Loucy (cell line): ENCODE data around the gene STXBP2.

Experiments used
- H2AFZ ChIP-seq: fragments of 200-600 bp; sonication (generic); 2 replicates; pipeline ENCODE4 v1.6.0; 2016; ENCODE audit warnings: antibody characterized with exemption, mild to moderate bottlenecking, low read length, moderate library complexity
- H3F3A ChIP-seq: fragments of 200-600 bp; 2 replicates; pipeline ENCODE4 v1.6.0; 2016; ENCODE audit warnings: antibody characterized with exemption, low read depth, mild to moderate bottlenecking
- H3K27me3 ChIP-seq: fragments of 200-600 bp; sonication (generic); 2 replicates; pipeline ENCODE4 v1.6.1; 2014; ENCODE audit warnings: low read length, mild to moderate bottlenecking; ENCODE audit not compliant: insufficient read depth, poor library complexity, severe bottlenecking
- H3K36me3 ChIP-seq: fragments of 200-600 bp; sonication (generic); 2 replicates; pipeline ENCODE4 v1.6.1; 2016; ENCODE audit warnings: low read length; ENCODE audit not compliant: insufficient read depth
- H3K4me1 ChIP-seq: fragments of 200-600 bp; sonication (generic); 2 replicates; pipeline ENCODE4 v1.5.1; 2014; ENCODE audit warnings: low read length, mild to moderate bottlenecking; ENCODE audit not compliant: insufficient read depth, poor library complexity, severe bottlenecking
- H3K4me2 ChIP-seq: fragments of 200-600 bp; sonication (generic); 2 replicates; pipeline ENCODE4 v1.6.0; 2014; ENCODE audit warnings: antibody characterized with exemption, low read length, low read depth, mild to moderate bottlenecking; ENCODE audit not compliant: poor library complexity, severe bottlenecking
- H3K4me3 ChIP-seq: fragments of 200-600 bp; sonication (generic); 2 replicates; pipeline ENCODE4 v1.5.1; 2014; ENCODE audit warnings: low read length, mild to moderate bottlenecking, mixed read lengths; ENCODE audit not compliant: poor library complexity, severe bottlenecking
- H3K79me2 ChIP-seq: fragments of 200-600 bp; sonication (generic); 2 replicates; pipeline ENCODE4 v1.6.1; 2014; ENCODE audit warnings: low read length; ENCODE audit not compliant: insufficient read depth
- H3K9ac ChIP-seq: fragments of 200-600 bp; sonication (generic); 2 replicates; pipeline ENCODE4 v1.6.0; 2014; ENCODE audit warnings: mild to moderate bottlenecking, low read depth, low read length, moderate library complexity; ENCODE audit not compliant: poor library complexity, severe bottlenecking
- H3K9me2 ChIP-seq: fragments of 200-600 bp; sonication (generic); replicated peaks from 2 replicates; pipeline ENCODE4 v1.6.1; 2016; ENCODE audit warnings: low read depth, low read length, mixed read lengths
- H3K9me3 ChIP-seq: fragments of 200-600 bp; sonication (generic); 2 replicates; pipeline ENCODE4 v1.6.1; 2014; ENCODE audit warnings: mild to moderate bottlenecking, antibody characterized with exemption, low read length, low read depth; ENCODE audit not compliant: insufficient read depth
- H4K20me1 ChIP-seq: fragments of 200-600 bp; sonication (generic); 2 replicates; pipeline ENCODE4 v1.6.0; 2014; ENCODE audit warnings: antibody characterized with exemption, low read length, mild to moderate bottlenecking; ENCODE audit not compliant: insufficient read depth, poor library complexity, severe bottlenecking
- CTCF ChIP-seq: fragments of 200-600 bp; sonication (generic); conservative IDR thresholded peaks from 2 replicates; pipeline ENCODE4 v1.5.1; 2014; ENCODE audit warnings: mild to moderate bottlenecking, antibody characterized with exemption, low read length
- EZH2phosphoT487 ChIP-seq: fragments of 200-600 bp; IDR thresholded peaks from 2 replicates; pipeline ENCODE4 v1.6.1; 2018; ENCODE audit warnings: antibody characterized with exemption, mild to moderate bottlenecking, moderate library complexity, borderline replicate concordance

STXBP2 gene

GRCh38 chr19:7624810-7625209 lies 12.1 kb upstream of the STXBP2 start:
- H3K4me1 ChIP-seq: no peaks in the 10 kb centered on the region
- peaks cover 19% of the 10 kb centered on the region for H4K20me1 ChIP-seq
- H3K27me3 ChIP-seq: no peaks in the 10 kb centered on the region
- no peaks in the 10 kb centered on the region for H3K9me2 ChIP-seq
- H3K36me3 ChIP-seq: peaks cover 38% of the 10 kb centered on the region; the same call in 1 of the 2 replicates
- H3K4me3 ChIP-seq: no peak overlapping the region
- H3K9me3 ChIP-seq: no peaks in the 10 kb centered on the region
- no peak overlapping the region for H3K4me2 ChIP-seq
- TF ChIP-seq EZH2phosphoT487: no peak
- TF ChIP-seq CTCF: no peak
- no peak overlapping the region for H2AFZ ChIP-seq
- H3K79me2 ChIP-seq: peaks cover 37% of the 10 kb centered on the region
- no peaks in the 10 kb centered on the region for H3F3A ChIP-seq
- no peak overlapping the region for H3K9ac ChIP-seq

GRCh38 chr19:7625763-7626372 lies 11.0 kb upstream of the STXBP2 start:
- peaks cover 19% of the 10 kb centered on the region for H4K20me1 ChIP-seq
- peaks cover 6% of the 10 kb centered on the region for H3K4me1 ChIP-seq
- no peak overlapping the region for H3K4me3 ChIP-seq
- H3K9me3 ChIP-seq: no peaks in the 10 kb centered on the region
- H3F3A ChIP-seq: no peaks in the 10 kb centered on the region
- H2AFZ ChIP-seq: no peak overlapping the region
- no peak overlapping the region for H3K4me2 ChIP-seq
- no peaks in the 10 kb centered on the region for H3K27me3 ChIP-seq
- H3K9me2 ChIP-seq: no peaks in the 10 kb centered on the region
- no peak overlapping the region for H3K9ac ChIP-seq
- TF ChIP-seq EZH2phosphoT487 (no peak), CTCF (no peak)
- H3K36me3 ChIP-seq: peaks cover 28% of the 10 kb centered on the region; the same call in 1 of the 2 replicates
- peaks cover 47% of the 10 kb centered on the region for H3K79me2 ChIP-seq

GRCh38 chr19:7627166-7627565 lies 9.7 kb upstream of the STXBP2 start:
- Histone ChIP-seq H3K4me3 (no peak overlapping the region), H3K79me2 (peaks cover 60% of the 10 kb centered on the region), H3K9ac (no peak overlapping the region), H3K9me2 (no peaks in the 10 kb centered on the region), H4K20me1 (peaks cover 19% of the 10 kb centered on the region), H3K4me1 (peaks cover 9% of the 10 kb centered on the region), H3F3A (no peaks in the 10 kb centered on the region), H3K36me3 (peaks cover 16% of the 10 kb centered on the region; the same call in 1 of the 2 replicates), H2AFZ (no peak overlapping the region), H3K4me2 (peak overlapping the region; percentile 99), H3K27me3 (no peaks in the 10 kb centered on the region), H3K9me3 (no peaks in the 10 kb centered on the region)
- TF ChIP-seq CTCF: no peak
- TF ChIP-seq EZH2phosphoT487: no peak
